B cell (primary cell): ENCODE data around the gene GGTLC2. TPM values are rescaled to one million over a fixed set of nuclear protein-coding genes. Genes with fewer than 3 reads are reported as not detected.
"Not testable (repeated sequence)": the region's sequence is repeated elsewhere in the genome, so short reads cannot be mapped to it uniquely, and the experiment has no call there.

Experiments used
- ATAC-seq: fragments of 200-7000 bp; cut with Tn5 transposase; one replicate; pipeline ENCODE4 v1.10.0; 2021; ENCODE audit warnings: low read depth, mild to moderate bottlenecking, moderate number of reproducible peaks, moderate library complexity
- CTCF ChIA-PET: fragments of 350-600 bp; sonication (Branson Sonifier 250); formaldehyde crosslinking; loops from one replicate; lab custom pipeline; 2021; ENCODE audit warnings: antibody characterized with exemption, inconsistent platforms; lab: Charles Lee
- POLR2A ChIA-PET: fragments of 350-600 bp; sonication (Branson Sonifier 250); formaldehyde crosslinking; loops from one replicate; lab custom pipeline; 2021; ENCODE audit warnings: antibody characterized with exemption; lab: Charles Lee
- DNase-seq: peaks from one replicate; pipeline ENCODE4 v3.0.0; 2013
- H2AFZ ChIP-seq: 2 replicates; pipeline ENCODE4 v1.6.1; 2012; ENCODE audit warnings: mild to moderate bottlenecking, low read depth, low read length; ENCODE audit not compliant: insufficient read depth, poor library complexity, severe bottlenecking
- H3K27ac ChIP-seq, 2 donors: 1 replicate in 1 of 2; 2 replicates in 1 of 2; pipeline ENCODE4 v1.5.1; 2012 to 2013; ENCODE audit warnings: low read length in 2 of 2, mild to moderate bottlenecking in 2 of 2, moderate library complexity in 1 of 2
- H3K27me3 ChIP-seq, 4 experiments: fragments of 200-600 bp in 1 of 4; sonication (generic) in 1 of 4; replicated peaks in 1 of 4; 1 replicate in 2 of 4; 2 replicates in 2 of 4; pipeline versions ENCODE4 v1.6.1 to v1.7.0; 2013 to 2016; ENCODE audit warnings: low read length in 3 of 4, mild to moderate bottlenecking in 2 of 4, mixed read lengths in 1 of 4, moderate library complexity in 1 of 4; ENCODE audit not compliant: insufficient read depth in 4 of 4, control insufficient read depth in 3 of 4; ENCODE audit errors: control extremely low read depth in 1 of 4
- H3K36me3 ChIP-seq, 2 experiments: replicated peaks in 1 of 2; 1 replicate in 1 of 2; 2 replicates in 1 of 2; pipeline versions ENCODE4 v1.6.1 to v1.7.1; 2013; ENCODE audit warnings: low read length in 1 of 2; ENCODE audit not compliant: insufficient read depth in 2 of 2, control insufficient read depth in 1 of 2; ENCODE audit errors: control extremely low read depth in 1 of 2, extremely low read depth in 1 of 2
- H3K4me1 ChIP-seq, 2 donors: fragments of 200-600 bp in 1 of 2; sonication (generic) in 1 of 2; 1 replicate in 1 of 2; 2 replicates in 1 of 2; pipeline versions ENCODE4 v1.5.1 to v1.6.1; 2013 to 2017; ENCODE audit warnings: low read length in 2 of 2; ENCODE audit not compliant: control insufficient read depth in 2 of 2, insufficient read depth in 2 of 2
- H3K4me2 ChIP-seq: replicated peaks from 2 replicates; pipeline ENCODE3; 2012; ENCODE audit warnings: mild to moderate bottlenecking, low read depth, low read length; ENCODE audit not compliant: poor library complexity, severe bottlenecking
- H3K4me3 ChIP-seq, 5 experiments: fragments of 200-600 bp in 1 of 5; sonication (generic) in 1 of 5; 1 replicate in 3 of 5; 2 replicates in 2 of 5; pipeline versions ENCODE4 v1.5.1 to v1.7.0; 2011 to 2016; ENCODE audit warnings: low read length in 4 of 5, mild to moderate bottlenecking in 4 of 5, low read depth in 2 of 5, control low read depth in 1 of 5, moderate library complexity in 1 of 5; ENCODE audit not compliant: insufficient read depth in 1 of 5; ENCODE audit errors: control extremely low read depth in 1 of 5, extremely low read depth in 1 of 5
- H3K79me2 ChIP-seq: fragments of 200-600 bp; sonication (generic); one replicate; pipeline ENCODE4 v1.6.0; 2016; ENCODE audit warnings: low read length; ENCODE audit not compliant: control insufficient read depth, insufficient read depth
- H3K9ac ChIP-seq: fragments of 200-600 bp; sonication (generic); 2 replicates; pipeline ENCODE4 v1.6.1; 2017; ENCODE audit warnings: mild to moderate bottlenecking, low read length, moderate library complexity
- H3K9me3 ChIP-seq, 3 donors: one replicate each; pipeline versions ENCODE4 v1.6.1 to v1.7.1; 2013; ENCODE audit warnings: low read length in 2 of 3; ENCODE audit not compliant: control insufficient read depth in 2 of 3, insufficient read depth in 1 of 3; ENCODE audit errors: control extremely low read depth in 1 of 3
- H4K20me1 ChIP-seq: 2 replicates; pipeline ENCODE4 v1.6.0; 2012; ENCODE audit warnings: mild to moderate bottlenecking, low read length; ENCODE audit not compliant: insufficient read depth, control insufficient read depth, poor library complexity, severe bottlenecking
- H3K27ac Mint-ChIP-seq: one replicate; pipeline ENCODE4 v1.8.0; 2021; ENCODE audit warnings: mixed read lengths
- H3K27me3 Mint-ChIP-seq: one replicate; pipeline ENCODE4 v1.8.0; 2021; ENCODE audit warnings: mixed read lengths
- H3K4me1 Mint-ChIP-seq: one replicate; pipeline ENCODE4 v1.8.0; 2021; ENCODE audit warnings: mixed read lengths
- H3K4me3 Mint-ChIP-seq: one replicate; pipeline ENCODE4 v1.8.0; 2021; ENCODE audit warnings: mixed read lengths
- H3K9me3 Mint-ChIP-seq: one replicate; pipeline ENCODE4 v1.8.0; 2022; ENCODE audit warnings: mixed read lengths; ENCODE audit not compliant: insufficient read depth
- CTCF ChIP-seq: fragments of 200-600 bp; IDR thresholded peaks from one replicate; pipeline ENCODE4 v1.8.0; 2022; ENCODE audit warnings: antibody characterized with exemption, mild to moderate bottlenecking
- EZH2 ChIP-seq: IDR thresholded peaks from 2 replicates; pipeline ENCODE4 v1.6.1; 2012; ENCODE audit warnings: borderline replicate concordance, low read depth, mild to moderate bottlenecking, moderate library complexity, low read length; ENCODE audit not compliant: insufficient read depth, poor library complexity, severe bottlenecking
- WGBS: methylation state at CpG from one replicate; pipeline ENCODE4 v1.1.5; 2013; ENCODE audit warnings: missing lambda C conversion rate; ENCODE audit not compliant: insufficient coverage; 5-methylcytosine and 5-hydroxymethylcytosine counted together
- intact Hi-C: fragments of 100-400 bp; cut with micrococcal nuclease; formaldehyde crosslinking; loops from one replicate; pipeline ENCODE4 v1.10.0; 2022
- polyA plus RNA-seq: library from polyadenylated mRNA; depleted of rRNA; stranded (reverse); fragments of >200 nt; gene quantifications from 2 replicates; pipeline ENCODE4 v1.2.3, GENCODE V29; 2012
- total RNA-seq, 2 donors: library from RNA; stranded (reverse); fragments of 120-200 nt in 1 of 2; gene quantifications; 1 replicate in 1 of 2; 2 replicates in 1 of 2; pipeline versions ENCODE4 v1.2.3 to v1.2.4, GENCODE V29; 2013 to 2022

Gene GGTLC2
- total and polyA plus RNA-seq, 2 donors (not counting 1 experiment from before 2014, with no cell fraction given) = not detected

- DNase-seq (peak; percentile 32), ATAC-seq (peak; percentile 63)
- intact Hi-C loops = no loop called here
- POLR2A ChIA-PET = interaction anchor here (0.6 kb wide), 1 partner anchor 26 kb away, joined by 4 read pairs; no protein-coding TSS in a partner anchor
- Mint-ChIP-seq H3K9me3 (no peaks in the 10 kb centered on the region), H3K4me3 (peak overlapping the region; percentile 74), H3K27me3 (no peaks in the 10 kb centered on the region), H3K4me1 (peaks cover 39% of the 10 kb centered on the region), H3K27ac (peak overlapping the region; percentile 84)
- no peaks in the 10 kb centered on the region for H3K79me2 ChIP-seq
- peak overlapping the region; percentile 67 for H3K4me2 ChIP-seq
- no peaks in the 10 kb centered on the region for H3K36me3 ChIP-seq
- H3K4me3 ChIP-seq = no peak overlapping the region
- no peaks in the 10 kb centered on the region for H3K27me3 ChIP-seq
- peak overlapping the region; percentile 65 to 78 for H3K27ac ChIP-seq
- peak overlapping the region; percentile 21 for H3K9ac ChIP-seq
- CTCF ChIA-PET = interaction anchor here (0.5 to 1.6 kb wide), 7 partner anchors 10 to 1419 kb away, joined by 3 to 7 read pairs (median 3); no protein-coding TSS in a partner anchor
- TF ChIP-seq CTCF (no peak), EZH2 (no peak)
- H2AFZ ChIP-seq = no peak overlapping the region
- peaks cover 17 to 25% of the 10 kb centered on the region in 2 donors for H3K4me1 ChIP-seq
- 50% methylated on average over 3 of the region's 3 CpGs for WGBS
- peaks cover 5 to 21% (median 21%) of the 10 kb centered on the region in 3 donors for H3K9me3 ChIP-seq
- no peaks in the 10 kb centered on the region for H4K20me1 ChIP-seq
These were observed 39.9 kb upstream of the GGTLC2 start for GRCh38 chr22:22604326-22605073.

DNA sequence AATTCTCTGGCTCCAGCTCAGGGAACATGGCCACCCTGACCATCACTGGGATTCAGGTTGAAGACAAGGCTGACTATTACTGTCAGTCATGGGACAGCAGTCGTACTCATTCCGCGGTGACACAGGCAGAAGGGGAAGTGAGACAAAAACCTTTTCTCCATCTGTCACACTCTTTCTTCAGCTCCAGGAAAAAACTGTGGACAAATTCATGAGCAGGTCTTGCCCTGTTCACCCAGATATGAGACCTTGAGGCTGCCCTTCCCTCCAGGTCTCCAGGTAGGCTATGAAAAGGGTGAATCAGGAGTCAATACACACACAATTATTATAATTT is 39.4 kb upstream of the GGTLC2 start:
- ATAC-seq = peak; percentile 71
- Histone ChIP-seq H3K36me3 (no peaks in the 10 kb centered on the region), H3K27me3 (no peaks in the 10 kb centered on the region), H2AFZ (no peak overlapping the region), H3K9ac (peak overlapping the region; percentile 21), H3K27ac (peak overlapping the region; percentile 65 to 78), H4K20me1 (no peaks in the 10 kb centered on the region), H3K4me3 (no peak overlapping the region), H3K9me3 (peaks cover 5 to 21% (median 21%) of the 10 kb centered on the region in 3 donors), H3K4me2 (peak overlapping the region; percentile 67), H3K79me2 (no peaks in the 10 kb centered on the region), H3K4me1 (peaks cover 17 to 24% of the 10 kb centered on the region in 2 donors)
- Mint-ChIP-seq H3K27me3 (no peaks in the 10 kb centered on the region), H3K27ac (peak overlapping the region; percentile 84), H3K9me3 (no peaks in the 10 kb centered on the region), H3K4me1 (peaks cover 38% of the 10 kb centered on the region), H3K4me3 (peak overlapping the region; percentile 74)
- ChIA-PET CTCF (interaction anchor here (0.6 to 1.6 kb wide), 6 partner anchors 11 to 165 kb away, joined by 3 to 7 read pairs (median 4); no protein-coding TSS in a partner anchor), POLR2A (no interaction called here)
- TF ChIP-seq EZH2 = no peak
- 17% methylated on average over 1 of the region's 3 CpGs for WGBS
- intact Hi-C loops = no loop called here
- DNase-seq = peak; percentile 65

- H3K36me3 ChIP-seq, H3K4me2 ChIP-seq, H3K9me3 Mint-ChIP-seq, H3K9ac ChIP-seq, H2AFZ ChIP-seq, POLR2A ChIA-PET, H3K27me3 ChIP-seq, H3K79me2 ChIP-seq, H3K4me3 Mint-ChIP-seq, intact Hi-C loops, H3K27me3 Mint-ChIP-seq, H3K4me3 ChIP-seq, H3K27ac Mint-ChIP-seq, H4K20me1 ChIP-seq, ATAC-seq, H3K27ac ChIP-seq, DNase-seq, CTCF ChIA-PET: not testable (repeated sequence)
- peaks cover 17 to 24% of the 10 kb centered on the region in 2 donors for H3K4me1 ChIP-seq
- 100% methylated on average over 2 of the region's 3 CpGs for whole genome bisulfite sequencing
- peaks cover 5 to 20% (median 19%) of the 10 kb centered on the region in 3 donors for H3K9me3 ChIP-seq
- H3K4me1 Mint-ChIP-seq = peaks cover 33% of the 10 kb centered on the region
These were observed 36.4 kb upstream of the GGTLC2 start for GRCh38 chr22:22608022-22608421.
